ENCODE data around the gene EDN3. TPM values are rescaled to one million over a fixed set of nuclear protein-coding genes. Genes with fewer than 3 reads are reported as not detected.

EDN3 gene
- 26.8 and 41.8 TPM in 2 replicates for total RNA-seq (2022)
- Bru-seq, nascent RNA = percentile 65 among the genes with signal in this experiment
- BruChase-seq, experiment 1, labeled RNA remaining after a 2-hour chase = percentile 73 among the genes with signal in this experiment
- BruChase-seq, experiment 2, labeled RNA remaining after a 6-hour chase = percentile 76 among the genes with signal in this experiment
- long read RNA-seq, transcript EDN3-201 (5 exons, 2,655 nt) = minor isoform, 24 of 125 reads
- long read RNA-seq, transcript EDN3-202 (5 exons, 2,636 nt) = major isoform, 66 of 125 reads
- long read RNA-seq, partial matches to known transcripts = 4 of 125 reads
- long read RNA-seq, other reads (novel, unspliced or antisense) = 28 of 125 reads

GRCh38 chr20:59300333-59301081 is at the start of gene EDN3:
Gene EDN3, plus strand, starts transcription at chr20:59300611. Its CDS starts 202 bp downstream, at chr20:59300813.
- Mint-ChIP-seq H3K4me3 (ENCODE audit: unreplicated experiment) (peak within 1 kb of the TSS; percentile 74), H3K27ac (ENCODE audit: unreplicated experiment) (no peak within 1 kb of the TSS), H3K9me3 (ENCODE audit: unreplicated experiment) (no peaks in the 10 kb centered on the region), H3K36me3 (ENCODE audit: insufficient read depth, unreplicated experiment) (peaks cover 16% of the 10 kb centered on the region), H3K27me3 (ENCODE audit: insufficient read depth, unreplicated experiment) (peaks cover 19% of the 10 kb centered on the region), H3K4me1 (ENCODE audit: low read depth, unreplicated experiment) (peaks cover 3% of the 10 kb centered on the region)
- no peaks in the 10 kb centered on the region for H3K9me3 ChIP-seq
- TSS peak; percentile 19 for BruUV-seq (replicated peaks)
- POLR2A ChIA-PET = no interaction called here
- H3K4me1 ChIP-seq = peaks cover 13% of the 10 kb centered on the region
- TF ChIP-seq CTCF (IDR thresholded peaks at IDR 0.05; ENCODE audit: insufficient read depth in 1 of 2, low read depth in 1 of 2, low read length in 1 of 2, severe bottlenecking in 1 of 2, unreplicated experiment in 1 of 2) = no peak
- no peaks in the 10 kb centered on the region for H3K27me3 ChIP-seq (replicated peaks; ENCODE audit: control insufficient read depth, insufficient read depth, low read length)
- CTCF ChIA-PET = no interaction called here
- H3K36me3 ChIP-seq (ENCODE audit: control insufficient read depth, insufficient read depth, low read length) = no peaks in the 10 kb centered on the region
- intact Hi-C loops (cut with micrococcal nuclease; ENCODE audit: unreplicated experiment) = no loop called here
- DNase-seq = peak in 1 of 2 experiments; percentile 53
- peak within 1 kb of the TSS; percentile 46 for H3K4me3 ChIP-seq (ENCODE audit: low read depth, low read length)

- no peak for DNase-seq
- intact Hi-C loops (cut with micrococcal nuclease; ENCODE audit: unreplicated experiment) = no loop called here
- H3K4me3 Mint-ChIP-seq (ENCODE audit: unreplicated experiment) = no peak overlapping the region
- H3K4me1 Mint-ChIP-seq (ENCODE audit: low read depth, unreplicated experiment) = no peaks in the 10 kb centered on the region
- ChIA-PET CTCF (interaction anchor here (0.6 to 0.8 kb wide), 2 partner anchors 10 to 29 kb away, joined by 4 to 5 read pairs; no protein-coding TSS in a partner anchor), POLR2A (interaction anchor here (0.5 kb wide), 1 partner anchor 32 kb away, joined by 3 read pairs; no protein-coding TSS in a partner anchor)
- H3K4me1 ChIP-seq = no peaks in the 10 kb centered on the region
- peaks cover 21% of the 10 kb centered on the region for H3K27me3 Mint-ChIP-seq (ENCODE audit: insufficient read depth, unreplicated experiment)
- no peaks in the 10 kb centered on the region for H3K9me3 Mint-ChIP-seq (ENCODE audit: unreplicated experiment)
- H3K4me3 ChIP-seq (ENCODE audit: low read depth, low read length) = no peak overlapping the region
- H3K27me3 ChIP-seq (replicated peaks; ENCODE audit: control insufficient read depth, insufficient read depth, low read length) = no peaks in the 10 kb centered on the region; the same call in 1 of the 2 replicates
- no peaks in the 10 kb centered on the region for H3K36me3 Mint-ChIP-seq (ENCODE audit: insufficient read depth, unreplicated experiment)
- no TSS peak for BruUV-seq (replicated peaks)
- no peaks in the 10 kb centered on the region for H3K9me3 ChIP-seq
- no peak overlapping the region for H3K27ac Mint-ChIP-seq (ENCODE audit: unreplicated experiment)
- no peak for TF ChIP-seq CTCF (IDR thresholded peaks at IDR 0.05; ENCODE audit: insufficient read depth in 1 of 2, low read depth in 1 of 2, low read length in 1 of 2, severe bottlenecking in 1 of 2, unreplicated experiment in 1 of 2)
- no peaks in the 10 kb centered on the region for H3K36me3 ChIP-seq (ENCODE audit: control insufficient read depth, insufficient read depth, low read length)
Observed at GRCh38 chr20:59253325-59253724, 47.1 kb upstream of the EDN3 start.

GRCh38 chr20:59253779-59254319 is 46.6 kb upstream of the EDN3 start:
- Histone ChIP-seq H3K9me3 (no peaks in the 10 kb centered on the region), H3K36me3 (ENCODE audit: control insufficient read depth, insufficient read depth, low read length) (no peaks in the 10 kb centered on the region), H3K4me1 (no peaks in the 10 kb centered on the region), H3K4me3 (ENCODE audit: low read depth, low read length) (no peak overlapping the region), H3K27me3 (replicated peaks; ENCODE audit: control insufficient read depth, insufficient read depth, low read length) (no peaks in the 10 kb centered on the region; the same call in 1 of the 2 replicates)
- Mint-ChIP-seq H3K36me3 (ENCODE audit: insufficient read depth, unreplicated experiment) (no peaks in the 10 kb centered on the region), H3K4me3 (ENCODE audit: unreplicated experiment) (no peak overlapping the region), H3K9me3 (ENCODE audit: unreplicated experiment) (no peaks in the 10 kb centered on the region), H3K27me3 (ENCODE audit: insufficient read depth, unreplicated experiment) (peaks cover 20% of the 10 kb centered on the region), H3K27ac (ENCODE audit: unreplicated experiment) (no peak overlapping the region), H3K4me1 (ENCODE audit: low read depth, unreplicated experiment) (no peaks in the 10 kb centered on the region)
- no peak for DNase-seq
- BruUV-seq (replicated peaks) = no TSS peak
- POLR2A ChIA-PET = no interaction called here
- CTCF ChIA-PET = interaction anchor here (0.6 to 0.8 kb wide), 2 partner anchors 11 to 29 kb away, joined by 4 to 5 read pairs; no protein-coding TSS in a partner anchor
- TF ChIP-seq CTCF (IDR thresholded peaks at IDR 0.05; ENCODE audit: insufficient read depth in 1 of 2, low read depth in 1 of 2, low read length in 1 of 2, severe bottlenecking in 1 of 2, unreplicated experiment in 1 of 2) = peak in 1 of 2 experiments; percentile 19
- intact Hi-C loops (cut with micrococcal nuclease; ENCODE audit: unreplicated experiment) = no loop called here
